Liver (tissue), 9 donors: Measurements from ENCODE around the gene RAB34. TPM values are rescaled to one million over a fixed set of nuclear protein-coding genes. Genes with fewer than 3 reads are reported as not detected.

Source experiments
- DNase-seq: peaks from one replicate; pipeline ENCODE4 v3.0.0-alpha.2; 2017; ENCODE audit warnings: low spot score
- H3K27ac ChIP-seq, 2 donors: one replicate each; pipeline ENCODE4 v1.7.0; 2013; ENCODE audit warnings: inconsistent platforms in 2 of 2, low read length in 2 of 2, control low read depth in 1 of 2, low read depth in 1 of 2, mild to moderate bottlenecking in 1 of 2
- H3K27me3 ChIP-seq, 4 donors: one replicate each; pipeline versions ENCODE4 v1.6.1 to v1.7.0; 2013; ENCODE audit warnings: low read length in 3 of 4, inconsistent platforms in 1 of 4, mild to moderate bottlenecking in 1 of 4, moderate library complexity in 1 of 4; ENCODE audit not compliant: control insufficient read depth in 4 of 4, insufficient read depth in 4 of 4
- H3K36me3 ChIP-seq, 4 donors: one replicate each; pipeline versions ENCODE4 v1.6.1 to v1.7.0; 2013; ENCODE audit warnings: low read length in 3 of 4, mild to moderate bottlenecking in 3 of 4, low read depth in 1 of 4, moderate library complexity in 1 of 4; ENCODE audit not compliant: control insufficient read depth in 4 of 4, insufficient read depth in 3 of 4
- H3K4me1 ChIP-seq, 4 donors: one replicate each; pipeline versions ENCODE4 v1.6.1 to v1.7.0; 2013; ENCODE audit warnings: low read length in 3 of 4, mild to moderate bottlenecking in 3 of 4, moderate library complexity in 1 of 4; ENCODE audit not compliant: control insufficient read depth in 4 of 4, insufficient read depth in 4 of 4
- H3K4me3 ChIP-seq, 3 donors: one replicate each; pipeline versions ENCODE4 v1.6.1 to v1.7.0; 2013; ENCODE audit warnings: low read length in 3 of 3, control low read depth in 1 of 3, low read depth in 1 of 3, mild to moderate bottlenecking in 1 of 3
- H3K9ac ChIP-seq, 2 donors: one replicate each; pipeline ENCODE4 v1.7.0; 2013; ENCODE audit warnings: low read length in 2 of 2, mild to moderate bottlenecking in 2 of 2, moderate library complexity in 2 of 2, control low read depth in 1 of 2, low read depth in 1 of 2
- H3K9me3 ChIP-seq, 4 donors: one replicate each; pipeline versions ENCODE4 v1.6.1 to v1.7.0; 2013; ENCODE audit warnings: low read length in 3 of 4; ENCODE audit not compliant: control insufficient read depth in 4 of 4
- ATF3 ChIP-seq: IDR thresholded peaks from 2 replicates; pipeline ENCODE4 v1.6.1; 2016; ENCODE audit warnings: antibody characterized with exemption
- CTCF ChIP-seq: fragments of 150-350 bp; IDR thresholded peaks from 2 replicates; pipeline ENCODE4 v1.5.1; 2017; ENCODE audit warnings: improper control_type of control experiment, low read depth, low read length; ENCODE audit not compliant: missing input control
- EGR1 ChIP-seq, 2 donors: IDR thresholded peaks; 2 replicates each; pipeline ENCODE4 v1.6.1; 2016 to 2018; ENCODE audit warnings: antibody characterized with exemption in 2 of 2, low read depth in 2 of 2
- FOXA1 ChIP-seq: IDR thresholded peaks from 2 replicates; pipeline ENCODE4 v1.6.1; 2016; ENCODE audit warnings: antibody characterized with exemption
- FOXA2 ChIP-seq: IDR thresholded peaks from 2 replicates; pipeline ENCODE4 v1.6.1; 2016; ENCODE audit warnings: antibody characterized with exemption
- GABPA ChIP-seq, 2 donors: IDR thresholded peaks in 1 of 2; conservative IDR thresholded peaks in 1 of 2; 2 replicates each; pipeline ENCODE4 v1.6.1; 2016; ENCODE audit warnings: antibody characterized with exemption in 2 of 2, mild to moderate bottlenecking in 1 of 2, moderate library complexity in 1 of 2
- HNF4A ChIP-seq, 2 donors: conservative IDR thresholded peaks; 2 replicates each; pipeline ENCODE4 v1.6.1; 2016; ENCODE audit warnings: antibody characterized with exemption in 2 of 2, mild to moderate bottlenecking in 2 of 2
- HNF4G ChIP-seq: IDR thresholded peaks from 2 replicates; pipeline ENCODE4 v1.6.1; 2016; ENCODE audit warnings: antibody characterized with exemption
- JUND ChIP-seq, 2 donors: IDR thresholded peaks; 2 replicates each; pipeline ENCODE4 v1.6.1; 2016; ENCODE audit warnings: antibody characterized with exemption in 2 of 2
- MAX ChIP-seq: IDR thresholded peaks from 2 replicates; pipeline ENCODE4 v1.6.1; 2016; ENCODE audit warnings: antibody characterized with exemption
- NR2F2 ChIP-seq: IDR thresholded peaks from 2 replicates; pipeline ENCODE4 v1.6.1; 2016; ENCODE audit warnings: antibody characterized with exemption
- RAD21 ChIP-seq, 2 donors: IDR thresholded peaks; 2 replicates each; pipeline ENCODE4 v1.6.1; 2016; ENCODE audit warnings: antibody characterized with exemption in 2 of 2, mild to moderate bottlenecking in 2 of 2
- REST ChIP-seq: IDR thresholded peaks from 2 replicates; pipeline ENCODE4 v1.6.1; 2016; ENCODE audit warnings: antibody characterized with exemption, mild to moderate bottlenecking
- RXRA ChIP-seq, 2 donors: IDR thresholded peaks; 2 replicates each; pipeline ENCODE4 v1.6.1; 2017 to 2018; ENCODE audit warnings: antibody characterized with exemption in 2 of 2, mild to moderate bottlenecking in 1 of 2
- SP1 ChIP-seq: IDR thresholded peaks from 2 replicates; pipeline ENCODE4 v1.6.1; 2018; ENCODE audit warnings: antibody characterized with exemption, mild to moderate bottlenecking
- TAF1 ChIP-seq: conservative IDR thresholded peaks from 2 replicates; pipeline ENCODE4 v1.6.1; 2016; ENCODE audit warnings: antibody characterized with exemption, mild to moderate bottlenecking
- YY1 ChIP-seq: IDR thresholded peaks from 2 replicates; pipeline ENCODE4 v1.6.1; 2016; ENCODE audit warnings: antibody characterized with exemption, mild to moderate bottlenecking
- ZBTB33 ChIP-seq: IDR thresholded peaks from 2 replicates; pipeline ENCODE4 v1.6.1; 2016; ENCODE audit warnings: antibody characterized with exemption
- WGBS: extraction: QIAGEN DNeasy Blood & Tissue Kit; methylation state at CpG from one replicate; pipeline ENCODE4 v1.1.7; 2013; 5-methylcytosine and 5-hydroxymethylcytosine counted together
- polyA plus RNA-seq, 2 donors: library from polyadenylated mRNA; stranded (reverse) in 1 of 2; unstranded in 1 of 2; fragments of 200-250 nt in 1 of 2; fragments of >200 nt in 1 of 2; fragmentation: Nextera tagmentation in 1 of 2; extraction: Ambion mirVana in 1 of 2; gene quantifications; one replicate each; pipeline versions ENCODE4 v1.2.1 to v1.2.3, GENCODE V29; 2013 to 2015
- total RNA-seq, 2 donors: library from RNA; depleted of rRNA; stranded (reverse); fragments of >200 nt; gene quantifications; one replicate each; pipeline ENCODE4 v1.2.3, GENCODE V29; 2014
- donor health status: healthy.
- donor health status: healthy.
- donor health status: healthy.
- donor health status: healthy.
- donor health status: healthy.

Gene RAB34
- total and polyA plus RNA-seq, 4 donors: 4.5 to 14.3 (median 7.6) TPM

- H3K4me3 ChIP-seq: no peak overlapping the region
- no peak overlapping the region for H3K9ac ChIP-seq
- DNase-seq: no peak
- TF ChIP-seq SP1: no peak
- TF ChIP-seq HNF4A (conservative IDR thresholded peaks at IDR 0.05): no peak
- TF ChIP-seq REST: no peak
- TF ChIP-seq ZBTB33: no peak
- TF ChIP-seq ATF3: no peak
- no peak for TF ChIP-seq FOXA2
- no peak for TF ChIP-seq MAX
- no peak for TF ChIP-seq NR2F2
- TF ChIP-seq CTCF: no peak
- no peak for TF ChIP-seq TAF1
- TF ChIP-seq RAD21 (IDR thresholded peaks at IDR 0.05): no peak
- TF ChIP-seq HNF4G: no peak
- TF ChIP-seq EGR1 (IDR thresholded peaks at IDR 0.05; ENCODE audit: low read depth in 2 of 2): no peak
- no peak for TF ChIP-seq FOXA1
- no peak for TF ChIP-seq GABPA (IDR thresholded peaks at IDR 0.05 in 1 of 2, conservative IDR thresholded peaks at IDR 0.05 in 1 of 2)
- TF ChIP-seq JUND (IDR thresholded peaks at IDR 0.05): no peak
- TF ChIP-seq YY1: no peak
- no peak for TF ChIP-seq RXRA (IDR thresholded peaks at IDR 0.05)
- no peaks in the 10 kb centered on the region for H3K9me3 ChIP-seq
- no peaks in the 10 kb centered on the region for H3K27me3 ChIP-seq
- 88% methylated on average over 10 of the region's 10 CpGs for WGBS
- no peak overlapping the region for H3K27ac ChIP-seq
- no peaks in the 10 kb centered on the region for H3K36me3 ChIP-seq
- H3K4me1 ChIP-seq: no peaks in the 10 kb centered on the region
Measured at GRCh38 chr17:28734712-28735241, 17.1 kb upstream of the RAB34 start.
